Activated effector memory CD4-positive, alpha-beta T cell treated with Interleukin-2 at 50 U/mL for 16 hours (primary cell): ENCODE results near the gene MYH14.

Source experiments
- DNase-seq: peaks from one replicate; pipeline ENCODE4 v3.0.0-alpha.2; 2020

Gene MYH14

GRCh38 chr19:50203281-50204080, at the start of gene MYH14:
Gene MYH14, plus strand, starts transcription at chr19:50203622. Its CDS starts 6,744 bp downstream, at chr19:50210366.
- DNase-seq, result no peak

GRCh38 chr19:50154529-50154928, 48.9 kb upstream of the MYH14 start:
- DNase-seq, result no peak

- no peak for DNase-seq
Measured at GRCh38 chr19:50155520-50156109, 47.8 kb upstream of the MYH14 start.

- DNase-seq, result no peak
Measured at GRCh38 chr19:50158577-50158976, 44.8 kb upstream of the MYH14 start.

- DNase-seq, result no peak
Measured at GRCh38 chr19:50159078-50159477, 44.3 kb upstream of the MYH14 start.

GRCh38 chr19:50162988-50163387, 40.4 kb upstream of the MYH14 start, which contains the start of gene IZUMO2:
Gene IZUMO2, minus strand, starts transcription at chr19:50163281. Its CDS starts 87 bp downstream, at chr19:50163194.
- DNase-seq, result no peak

- no peak for DNase-seq
Measured at GRCh38 chr19:50167314-50167721, 36.1 kb upstream of the MYH14 start.

- no peak for DNase-seq
Measured at GRCh38 chr19:50171752-50172151, 31.7 kb upstream of the MYH14 start.

- no peak for DNase-seq
Measured at GRCh38 chr19:50172726-50173125, 30.7 kb upstream of the MYH14 start.

GRCh38 chr19:50173127-50173526, 30.3 kb upstream of the MYH14 start:
- DNase-seq, result no peak

- no peak for DNase-seq
Measured at GRCh38 chr19:50174100-50174793, 29.2 kb upstream of the MYH14 start.

- DNase-seq, result no peak
Measured at GRCh38 chr19:50175924-50176323, 27.5 kb upstream of the MYH14 start.

GRCh38 chr19:50176775-50177174, 26.6 kb upstream of the MYH14 start:
- no peak for DNase-seq

GRCh38 chr19:50178320-50178719, 25.1 kb upstream of the MYH14 start:
- DNase-seq, result no peak

GRCh38 chr19:50178859-50179537, 24.4 kb upstream of the MYH14 start:
- no peak for DNase-seq

- no peak for DNase-seq
Measured at GRCh38 chr19:50181121-50181520, 22.3 kb upstream of the MYH14 start.

GRCh38 chr19:50184196-50184595, 19.2 kb upstream of the MYH14 start:
- DNase-seq, result no peak

GRCh38 chr19:50187937-50188336, 15.5 kb upstream of the MYH14 start:
- DNase-seq, result no peak

- no peak for DNase-seq
Measured at GRCh38 chr19:50189331-50189730, 14.1 kb upstream of the MYH14 start.

GRCh38 chr19:50190439-50190891, 13.0 kb upstream of the MYH14 start:
- DNase-seq, result no peak

GRCh38 chr19:50191216-50191615, 12.2 kb upstream of the MYH14 start:
- DNase-seq, result no peak

- no peak for DNase-seq
Measured at GRCh38 chr19:50192463-50193211, 10.8 kb upstream of the MYH14 start.
